GM12864 (cell line): ENCODE data around the gene SDCCAG8.
A peak's percentile ranks its signal among the peaks of the same experiment; 100 is the strongest.

ENCODE experiments used
- DNase-seq: peaks from one replicate; pipeline ENCODE4 v3.0.0-alpha.2; 2011; ENCODE audit warnings: low read depth
- H3K4me3 ChIP-seq: 2 replicates; pipeline ENCODE4 v1.5.1; 2011; ENCODE audit warnings: mild to moderate bottlenecking, low read depth, low read length, control low read depth
- TF ChIP-seq, protein P1 (sequence below): IDR thresholded peaks from 2 replicates; pipeline ENCODE4 v1.5.1; 2011; ENCODE audit warnings: low read depth, mild to moderate bottlenecking, moderate library complexity, low read length, control low read depth, inconsistent platforms; ENCODE audit errors: missing control alignments

SDCCAG8 gene

DNA sequence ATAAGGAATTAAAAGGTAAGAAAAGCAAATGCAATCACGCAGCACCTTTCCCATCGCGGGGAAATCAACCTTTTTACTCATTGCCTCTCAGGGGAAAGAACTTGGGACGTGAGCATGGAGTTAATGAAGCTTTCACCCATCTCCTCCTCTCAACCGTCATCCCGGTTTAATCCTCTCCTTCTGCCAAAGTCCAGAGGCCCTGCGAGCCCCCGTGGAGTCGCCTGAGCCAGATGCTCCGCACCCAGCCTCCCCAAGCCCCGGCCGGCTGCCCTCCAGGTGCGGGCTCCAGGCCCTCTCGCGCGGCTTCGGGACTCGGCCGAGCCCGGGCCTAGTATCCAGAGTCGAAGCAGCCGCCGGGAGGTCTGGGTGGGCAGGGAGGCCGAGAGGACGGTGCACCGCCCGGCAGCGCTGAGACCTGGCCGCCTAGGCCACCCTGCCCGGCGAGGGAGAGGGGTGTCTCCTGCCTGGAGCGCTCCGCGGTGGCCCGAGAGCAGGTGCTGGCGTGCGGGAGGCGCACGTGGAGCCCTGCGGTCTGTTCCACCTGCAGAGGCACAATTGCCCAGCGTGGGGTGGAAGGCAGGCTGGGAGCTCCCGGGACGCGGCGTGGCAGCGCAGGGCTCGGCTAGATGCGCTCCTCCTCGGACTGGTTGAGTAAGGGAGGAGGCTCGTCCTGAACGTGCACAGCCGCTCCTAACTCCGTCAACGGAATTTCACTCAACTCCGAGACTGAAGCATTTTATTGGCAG, 218.5 kb downstream of the SDCCAG8 start:
- DNase-seq: no peak
- H3K4me3 ChIP-seq: no peak overlapping the region
- TF ChIP-seq, protein P1, sequence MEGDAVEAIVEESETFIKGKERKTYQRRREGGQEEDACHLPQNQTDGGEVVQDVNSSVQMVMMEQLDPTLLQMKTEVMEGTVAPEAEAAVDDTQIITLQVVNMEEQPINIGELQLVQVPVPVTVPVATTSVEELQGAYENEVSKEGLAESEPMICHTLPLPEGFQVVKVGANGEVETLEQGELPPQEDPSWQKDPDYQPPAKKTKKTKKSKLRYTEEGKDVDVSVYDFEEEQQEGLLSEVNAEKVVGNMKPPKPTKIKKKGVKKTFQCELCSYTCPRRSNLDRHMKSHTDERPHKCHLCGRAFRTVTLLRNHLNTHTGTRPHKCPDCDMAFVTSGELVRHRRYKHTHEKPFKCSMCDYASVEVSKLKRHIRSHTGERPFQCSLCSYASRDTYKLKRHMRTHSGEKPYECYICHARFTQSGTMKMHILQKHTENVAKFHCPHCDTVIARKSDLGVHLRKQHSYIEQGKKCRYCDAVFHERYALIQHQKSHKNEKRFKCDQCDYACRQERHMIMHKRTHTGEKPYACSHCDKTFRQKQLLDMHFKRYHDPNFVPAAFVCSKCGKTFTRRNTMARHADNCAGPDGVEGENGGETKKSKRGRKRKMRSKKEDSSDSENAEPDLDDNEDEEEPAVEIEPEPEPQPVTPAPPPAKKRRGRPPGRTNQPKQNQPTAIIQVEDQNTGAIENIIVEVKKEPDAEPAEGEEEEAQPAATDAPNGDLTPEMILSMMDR: no peak

DNA sequence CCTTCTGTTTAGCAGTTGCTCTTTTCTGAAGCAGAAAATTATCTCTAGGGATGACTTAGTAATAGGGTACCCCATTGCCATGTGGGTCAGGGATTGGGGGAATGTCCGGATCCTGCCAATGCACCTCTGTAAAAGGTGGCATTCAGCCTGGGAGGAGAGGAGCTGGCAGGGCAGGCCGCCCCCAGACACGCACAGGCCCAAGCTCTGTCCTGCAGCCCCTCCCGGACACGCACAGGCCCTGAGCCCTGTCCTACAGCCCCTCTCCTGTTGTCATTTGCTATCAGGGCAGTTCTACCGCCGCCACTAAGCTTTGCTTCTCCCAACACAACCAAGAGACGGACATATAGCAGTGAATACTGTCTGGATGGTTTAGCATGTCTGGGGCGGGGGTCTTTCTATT, 219.1 kb downstream of the SDCCAG8 start:
- DNase-seq: no peak
- TF ChIP-seq, protein P1: no peak
- no peak overlapping the region for H3K4me3 ChIP-seq

DNA sequence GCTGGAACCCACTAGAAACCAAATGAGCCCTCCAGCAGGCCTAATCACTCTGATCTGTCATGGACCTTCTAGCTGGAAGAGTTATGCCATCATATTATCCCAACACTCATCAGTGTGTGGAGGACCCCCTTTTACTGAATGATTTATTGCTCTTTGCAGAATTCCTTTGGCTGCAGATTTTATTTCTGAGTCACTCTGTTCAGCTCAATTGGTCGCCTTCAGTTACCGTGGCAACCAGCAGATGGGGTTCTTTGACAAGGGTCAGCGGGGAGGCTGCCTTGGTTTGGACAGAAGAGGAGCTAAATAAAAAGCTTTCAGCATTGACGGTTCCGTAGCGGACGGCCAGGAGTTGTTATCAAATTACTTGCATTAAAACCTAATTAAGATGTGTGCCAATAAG, 220.1 kb downstream of the SDCCAG8 start:
- DNase-seq: no peak
- TF ChIP-seq, protein P1: peak; percentile 18
- no peak overlapping the region for H3K4me3 ChIP-seq

DNA sequence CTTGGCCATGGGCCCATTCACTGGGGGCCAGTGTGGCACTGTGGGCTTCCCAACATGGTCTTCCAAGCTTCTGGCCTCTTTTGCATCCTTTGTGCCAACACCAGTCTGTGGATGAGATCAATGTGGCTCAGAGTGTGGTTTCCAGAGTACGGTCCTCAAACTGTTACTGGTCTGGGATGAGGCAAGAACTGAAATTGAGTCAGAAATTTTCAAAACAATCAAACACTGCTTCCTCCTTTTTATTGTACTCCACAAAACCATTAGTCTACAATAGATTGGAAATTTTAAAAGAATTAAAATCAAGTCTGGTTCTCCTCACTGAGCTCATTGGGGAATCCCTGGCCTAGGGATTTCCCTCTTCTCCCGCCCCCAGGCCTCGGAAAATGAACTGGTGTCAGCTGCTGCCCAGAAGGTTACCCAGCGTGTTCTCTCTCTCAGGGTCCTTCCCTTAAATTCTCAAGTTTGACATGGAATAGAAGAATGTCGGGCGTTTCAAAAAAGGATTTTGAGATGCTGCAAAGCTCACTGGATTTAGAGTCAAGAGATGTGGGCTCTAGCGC, 222.0 kb downstream of the SDCCAG8 start:
- no peak for DNase-seq
- TF ChIP-seq, protein P1: no peak
- H3K4me3 ChIP-seq: no peak overlapping the region

DNA sequence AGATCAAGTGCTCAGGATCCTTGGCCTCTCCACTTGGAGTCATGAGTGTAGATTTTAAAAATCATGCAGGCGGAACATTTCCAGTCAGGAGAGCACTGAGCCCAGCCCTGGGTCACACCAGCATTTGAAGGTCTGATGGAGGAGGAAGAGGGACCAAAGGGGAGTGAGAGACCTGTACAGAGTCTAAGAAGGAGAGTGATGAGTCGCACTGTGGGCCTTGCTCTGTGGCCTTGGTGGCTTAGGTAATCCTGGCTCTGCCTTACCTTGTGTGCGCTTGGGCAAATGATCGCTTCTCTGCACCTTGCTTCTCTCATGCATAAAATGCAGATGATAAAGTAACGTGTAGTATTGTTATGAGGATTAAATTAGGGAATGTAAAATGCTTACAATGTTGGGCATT, 225.3 kb downstream of the SDCCAG8 start:
- TF ChIP-seq, protein P1: no peak
- no peak for DNase-seq
- H3K4me3 ChIP-seq: no peak overlapping the region

DNA sequence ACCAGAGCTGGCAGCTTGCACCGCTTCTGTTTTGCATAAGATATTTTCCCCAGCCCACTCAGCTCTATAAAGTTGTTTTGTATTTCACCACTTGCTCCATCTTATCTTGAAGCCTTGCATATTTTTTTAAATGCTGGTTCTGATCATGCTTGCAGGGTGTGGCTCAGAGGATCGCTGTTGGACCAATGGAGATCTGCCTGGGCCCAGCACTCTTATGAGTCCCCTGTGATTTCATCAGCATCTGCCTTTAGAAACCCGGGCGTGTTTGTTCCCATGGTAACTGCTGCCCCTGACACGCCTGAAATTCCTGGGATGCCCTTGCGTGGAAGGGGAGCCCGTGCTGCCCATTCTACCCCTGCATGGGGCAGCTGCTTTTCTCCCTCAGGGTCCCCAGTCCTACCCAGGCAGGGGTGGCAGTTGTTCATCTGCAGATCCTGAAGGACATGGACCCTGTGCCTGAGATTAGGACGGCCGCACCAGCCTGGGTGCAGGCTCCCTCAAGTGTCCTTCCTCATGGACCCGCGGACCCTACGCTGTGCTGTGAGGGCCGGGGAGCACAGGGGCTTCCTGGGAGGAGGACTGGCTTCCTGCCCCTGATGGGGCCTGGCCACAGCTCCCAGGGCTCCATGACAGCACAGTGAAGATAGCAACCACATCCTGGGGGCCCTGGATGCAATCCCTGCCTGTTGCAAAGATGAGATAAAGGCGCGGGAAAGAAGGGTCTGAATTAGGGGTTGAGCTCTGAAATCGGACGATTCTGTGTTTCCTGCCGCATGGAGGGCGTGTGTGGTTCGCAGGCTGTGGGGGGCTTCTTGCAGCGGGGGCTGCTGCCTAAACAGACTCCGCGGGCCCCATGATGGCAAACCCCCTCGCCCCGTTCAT, 226.5 kb downstream of the SDCCAG8 start:
- DNase-seq: no peak
- TF ChIP-seq, protein P1: no peak
- H3K4me3 ChIP-seq: no peak overlapping the region; the same call in none of the 2 replicates
